ENCODE results near the gene NUP43.
"Not testable (repeated sequence)": the region's sequence is repeated elsewhere in the genome, so short reads cannot be mapped to it uniquely, and the experiment has no call there.

NUP43 gene

GRCh38 chr6:149755300-149756260 lies 9.3 kb upstream of the NUP43 start:
- peak; percentile 26 for DNase-seq (ENCODE audit: low spot score)
- in situ Hi-C loops (cut with MboI; ENCODE audit: low pct_unique_long_range_greater_than_20kb, low sequenced_read_pairs, unreplicated experiment): no loop called here

GRCh38 chr6:149754548-149754947 lies 8.2 kb upstream of the NUP43 start:
- no peak for TF ChIP-seq CTCF (IDR thresholded peaks at IDR 0.05; ENCODE audit: extremely low read depth, insufficient read depth, missing control alignments)
- in situ Hi-C loops (cut with MboI; ENCODE audit: low pct_unique_long_range_greater_than_20kb, low sequenced_read_pairs, unreplicated experiment): no loop called here
- DNase-seq (ENCODE audit: low spot score): no peak

More at GRCh38 chr6:149755300-149756260, 9.3 kb upstream of the NUP43 start:
- no peak for TF ChIP-seq CTCF (IDR thresholded peaks at IDR 0.05; ENCODE audit: extremely low read depth, insufficient read depth, missing control alignments)

GRCh38 chr6:149753374-149753637 lies 7.0 kb upstream of the NUP43 start:
- DNase-seq (ENCODE audit: low spot score); in situ Hi-C loops (cut with MboI; ENCODE audit: low pct_unique_long_range_greater_than_20kb, low sequenced_read_pairs, unreplicated experiment): not testable (repeated sequence)

GRCh38 chr6:149752600-149753373 lies 6.5 kb upstream of the NUP43 start:
- no peak for DNase-seq (ENCODE audit: low spot score)
- TF ChIP-seq CTCF (IDR thresholded peaks at IDR 0.05; ENCODE audit: extremely low read depth, insufficient read depth, missing control alignments): no peak
- in situ Hi-C loops (cut with MboI; ENCODE audit: low pct_unique_long_range_greater_than_20kb, low sequenced_read_pairs, unreplicated experiment): no loop called here

- DNase-seq (ENCODE audit: low spot score); in situ Hi-C loops (cut with MboI; ENCODE audit: low pct_unique_long_range_greater_than_20kb, low sequenced_read_pairs, unreplicated experiment): not testable (repeated sequence)
Measured at GRCh38 chr6:149751920-149752319, 5.6 kb upstream of the NUP43 start.

- no peak for TF ChIP-seq CTCF (IDR thresholded peaks at IDR 0.05; ENCODE audit: extremely low read depth, insufficient read depth, missing control alignments)
Measured at GRCh38 chr6:149751239-149751638, 4.9 kb upstream of the NUP43 start.

GRCh38 chr6:149750136-149750609 lies 3.8 kb upstream of the NUP43 start:
- DNase-seq (ENCODE audit: low spot score): peak; percentile 69

More at GRCh38 chr6:149751239-149751638, 4.9 kb upstream of the NUP43 start:
- no peak for DNase-seq (ENCODE audit: low spot score)
- in situ Hi-C loops (cut with MboI; ENCODE audit: low pct_unique_long_range_greater_than_20kb, low sequenced_read_pairs, unreplicated experiment): no loop called here

More at GRCh38 chr6:149750136-149750609, 3.8 kb upstream of the NUP43 start:
- in situ Hi-C loops (cut with MboI; ENCODE audit: low pct_unique_long_range_greater_than_20kb, low sequenced_read_pairs, unreplicated experiment): no loop called here
- TF ChIP-seq CTCF (IDR thresholded peaks at IDR 0.05; ENCODE audit: extremely low read depth, insufficient read depth, missing control alignments): no peak

Measured in GM13977 (cell line).